Measurements from ENCODE around the gene MLYCD. TPM values are rescaled to one million over a fixed set of nuclear protein-coding genes. Genes with fewer than 3 reads are reported as not detected.

Gene MLYCD
- total and polyA plus RNA-seq, 2 donors from 2014 or later = 8.8 to 9.1 TPM

- Histone ChIP-seq H3K4me1 (ENCODE audit: control insufficient read depth in 2 of 3, insufficient read depth in 2 of 3, low read depth in 1 of 3, low read length in 3 of 3) (no peaks in the 10 kb centered on the region), H3K27ac (ENCODE audit: low read depth in 2 of 2, low read length in 2 of 2) (no peak overlapping the region), H3K36me3 (ENCODE audit: control insufficient read depth in 2 of 3, insufficient read depth in 3 of 3, low read length in 3 of 3) (peaks cover 21 to 62% (median 53%) of the 10 kb centered on the region in 3 donors), H3K4me3 (ENCODE audit: low read length in 3 of 3) (no peak overlapping the region), H3K9ac (ENCODE audit: low read length in 3 of 3) (no peak overlapping the region), H3K9me3 (ENCODE audit: control insufficient read depth in 2 of 3, insufficient read depth in 1 of 3, low read length in 3 of 3) (peaks cover 0 to 1% (median 0%) of the 10 kb centered on the region in 3 donors), H3K27me3 (ENCODE audit: control insufficient read depth, insufficient read depth, low read length) (no peaks in the 10 kb centered on the region)
- DNase-seq = no peak
- intact Hi-C loops (cut with DNase I) = no loop called here
- FAIRE-seq = no peak
- TF ChIP-seq, protein P1, sequence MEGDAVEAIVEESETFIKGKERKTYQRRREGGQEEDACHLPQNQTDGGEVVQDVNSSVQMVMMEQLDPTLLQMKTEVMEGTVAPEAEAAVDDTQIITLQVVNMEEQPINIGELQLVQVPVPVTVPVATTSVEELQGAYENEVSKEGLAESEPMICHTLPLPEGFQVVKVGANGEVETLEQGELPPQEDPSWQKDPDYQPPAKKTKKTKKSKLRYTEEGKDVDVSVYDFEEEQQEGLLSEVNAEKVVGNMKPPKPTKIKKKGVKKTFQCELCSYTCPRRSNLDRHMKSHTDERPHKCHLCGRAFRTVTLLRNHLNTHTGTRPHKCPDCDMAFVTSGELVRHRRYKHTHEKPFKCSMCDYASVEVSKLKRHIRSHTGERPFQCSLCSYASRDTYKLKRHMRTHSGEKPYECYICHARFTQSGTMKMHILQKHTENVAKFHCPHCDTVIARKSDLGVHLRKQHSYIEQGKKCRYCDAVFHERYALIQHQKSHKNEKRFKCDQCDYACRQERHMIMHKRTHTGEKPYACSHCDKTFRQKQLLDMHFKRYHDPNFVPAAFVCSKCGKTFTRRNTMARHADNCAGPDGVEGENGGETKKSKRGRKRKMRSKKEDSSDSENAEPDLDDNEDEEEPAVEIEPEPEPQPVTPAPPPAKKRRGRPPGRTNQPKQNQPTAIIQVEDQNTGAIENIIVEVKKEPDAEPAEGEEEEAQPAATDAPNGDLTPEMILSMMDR (IDR thresholded peaks at IDR 0.05; ENCODE audit: borderline replicate concordance, extremely low read depth, insufficient read depth) = no peak
Observed at GRCh38 chr16:83915081-83915480, 16.2 kb downstream of the MLYCD start.

GRCh38 chr16:83915491-83915890, 16.6 kb downstream of the MLYCD start:
- no peak for FAIRE-seq
- no peak overlapping the region for H3K9ac ChIP-seq (ENCODE audit: low read length in 3 of 3)
- H3K36me3 ChIP-seq (ENCODE audit: control insufficient read depth in 2 of 3, insufficient read depth in 3 of 3, low read length in 3 of 3) = peaks cover 21 to 66% (median 53%) of the 10 kb centered on the region in 3 donors
- no peak for DNase-seq
- no peaks in the 10 kb centered on the region for H3K27me3 ChIP-seq (ENCODE audit: control insufficient read depth, insufficient read depth, low read length)
- H3K4me3 ChIP-seq (ENCODE audit: low read length in 3 of 3) = no peak overlapping the region
- H3K27ac ChIP-seq (ENCODE audit: low read depth in 2 of 2, low read length in 2 of 2) = no peak overlapping the region
- no peaks in the 10 kb centered on the region for H3K4me1 ChIP-seq (ENCODE audit: control insufficient read depth in 2 of 3, insufficient read depth in 2 of 3, low read depth in 1 of 3, low read length in 3 of 3)
- intact Hi-C loops (cut with DNase I) = no loop called here
- peaks cover 0 to 1% (median 0%) of the 10 kb centered on the region in 3 donors for H3K9me3 ChIP-seq (ENCODE audit: control insufficient read depth in 2 of 3, insufficient read depth in 1 of 3, low read length in 3 of 3)
- TF ChIP-seq, protein P1 (IDR thresholded peaks at IDR 0.05; ENCODE audit: borderline replicate concordance, extremely low read depth, insufficient read depth) = no peak

- no peak for DNase-seq
- Histone ChIP-seq H3K27ac (ENCODE audit: low read depth in 2 of 2, low read length in 2 of 2) (no peak overlapping the region), H3K4me3 (ENCODE audit: low read length in 3 of 3) (no peak overlapping the region), H3K9ac (ENCODE audit: low read length in 3 of 3) (no peak overlapping the region), H3K4me1 (ENCODE audit: control insufficient read depth in 2 of 3, insufficient read depth in 2 of 3, low read depth in 1 of 3, low read length in 3 of 3) (no peaks in the 10 kb centered on the region), H3K36me3 (ENCODE audit: control insufficient read depth in 2 of 3, insufficient read depth in 3 of 3, low read length in 3 of 3) (peaks cover 20 to 52% (median 49%) of the 10 kb centered on the region in 3 donors), H3K9me3 (ENCODE audit: control insufficient read depth in 2 of 3, insufficient read depth in 1 of 3, low read length in 3 of 3) (peaks cover 0 to 1% (median 0%) of the 10 kb centered on the region in 3 donors), H3K27me3 (ENCODE audit: control insufficient read depth, insufficient read depth, low read length) (no peaks in the 10 kb centered on the region)
- intact Hi-C loops (cut with DNase I) = no loop called here
- TF ChIP-seq, protein P1 (IDR thresholded peaks at IDR 0.05; ENCODE audit: borderline replicate concordance, extremely low read depth, insufficient read depth) = no peak
- no peak for FAIRE-seq
Observed at GRCh38 chr16:83917152-83918120, 18.5 kb downstream of the MLYCD start.

All from kidney (tissue), 14 donors.